Endodermal cell (in vitro differentiated cells): ENCODE measurements around the gene OR4D5. TPM values are rescaled to one million over a fixed set of nuclear protein-coding genes. Genes with fewer than 3 reads are reported as not detected.

Experiments
- DNase-seq: peaks from one replicate; pipeline ENCODE4 v3.0.0-alpha.2; 2017
- H3K27ac ChIP-seq: 2 replicates; pipeline ENCODE4 v1.5.1; 2013; ENCODE audit warnings: mild to moderate bottlenecking, low read depth, low read length, moderate library complexity
- H3K27me3 ChIP-seq: 2 replicates; pipeline ENCODE4 v1.6.1; 2013; ENCODE audit warnings: mild to moderate bottlenecking, low read length, moderate library complexity; ENCODE audit not compliant: insufficient read depth, control insufficient read depth, poor library complexity, severe bottlenecking
- H3K36me3 ChIP-seq: 2 replicates; pipeline ENCODE4 v1.7.0; 2013; ENCODE audit warnings: mild to moderate bottlenecking, low read length, moderate library complexity; ENCODE audit not compliant: control insufficient read depth, insufficient read depth
- H3K4me1 ChIP-seq: one replicate; pipeline ENCODE4 v1.7.0; 2013; ENCODE audit warnings: low read length; ENCODE audit not compliant: control insufficient read depth, insufficient read depth
- H3K4me3 ChIP-seq: 2 replicates; pipeline ENCODE4 v1.5.1; 2013; ENCODE audit warnings: mild to moderate bottlenecking, low read length, moderate library complexity
- H3K9ac ChIP-seq: 2 replicates; pipeline ENCODE4 v1.6.1; 2013; ENCODE audit warnings: mild to moderate bottlenecking, low read length, moderate library complexity; ENCODE audit not compliant: poor library complexity, severe bottlenecking; ENCODE audit errors: extremely low read depth
- H3K9me3 ChIP-seq: 2 replicates; pipeline ENCODE4 v1.6.1; 2013; ENCODE audit warnings: mild to moderate bottlenecking, low read length, moderate library complexity; ENCODE audit not compliant: control insufficient read depth
- H3K27ac Mint-ChIP-seq: 2 replicates; pipeline ENCODE4 v1.8.0; 2020; ENCODE audit warnings: mixed read lengths
- H3K27me3 Mint-ChIP-seq: 2 replicates; pipeline ENCODE4 v1.8.0; 2021; ENCODE audit warnings: mild to moderate bottlenecking, mixed read lengths; ENCODE audit not compliant: insufficient read depth
- H3K36me3 Mint-ChIP-seq: 2 replicates; pipeline ENCODE4 v1.8.0; 2020; ENCODE audit warnings: low read depth, mixed read lengths
- H3K4me1 Mint-ChIP-seq: 2 replicates; pipeline ENCODE4 v1.8.0; 2020; ENCODE audit warnings: mixed read lengths
- H3K4me3 Mint-ChIP-seq: 2 replicates; pipeline ENCODE4 v1.8.0; 2020; ENCODE audit warnings: mild to moderate bottlenecking, moderate library complexity, mixed read lengths
- H3K9me3 Mint-ChIP-seq: 2 replicates; pipeline ENCODE4 v1.8.0; 2020; ENCODE audit warnings: mild to moderate bottlenecking, mixed read lengths
- CTCF ChIP-seq: fragments of 200-600 bp; sonication (generic); conservative IDR thresholded peaks from 2 replicates; pipeline ENCODE4 v1.5.0; 2021; ENCODE audit warnings: antibody characterized with exemption, mild to moderate bottlenecking
- WGBS, 2 experiments: methylation state at CpG; one replicate each; pipeline versions ENCODE4 v1.1.5 to v1.1.7; 2013; ENCODE audit warnings: missing lambda C conversion rate in 2 of 2, mixed read lengths in 1 of 2; ENCODE audit not compliant: insufficient coverage in 1 of 2, insufficient read length in 1 of 2; 5-methylcytosine and 5-hydroxymethylcytosine counted together
- total RNA-seq, 2 donors: library from RNA; stranded (reverse); fragmentation: NEBNext Ultra II Directional in 1 of 2; extraction: Animal tissue kit (Norgen Biotek cat#: 25700) in 1 of 2; gene quantifications; 2 replicates in 1 of 2; 3 replicates in 1 of 2; pipeline ENCODE4 v1.2.1, GENCODE V29; 2021

Gene OR4D5
- total RNA-seq, 2 donors from 2014 or later = 0.24 TPM; not detected in 1

- no peaks in the 10 kb centered on the region for H3K4me1 ChIP-seq
- Mint-ChIP-seq H3K27me3 (no peaks in the 10 kb centered on the region), H3K9me3 (no peaks in the 10 kb centered on the region), H3K4me1 (peaks cover 18% of the 10 kb centered on the region), H3K4me3 (no peak overlapping the region), H3K36me3 (no peaks in the 10 kb centered on the region), H3K27ac (no peak overlapping the region)
- H3K27ac ChIP-seq = no peak overlapping the region
- H3K9ac ChIP-seq = no peak overlapping the region
- DNase-seq = no peak
- H3K4me3 ChIP-seq = no peak overlapping the region
- no peaks in the 10 kb centered on the region for H3K27me3 ChIP-seq
- H3K9me3 ChIP-seq = no peaks in the 10 kb centered on the region
- no peak for TF ChIP-seq CTCF
- no peaks in the 10 kb centered on the region for H3K36me3 ChIP-seq
- 89 to 94% methylated on average over 2 to 3 of the region's 3 CpGs for whole genome bisulfite sequencing, 2 experiments
Measured at GRCh38 chr11:123905826-123906225, 33.6 kb upstream of the OR4D5 start.

GRCh38 chr11:123920943-123921342, 18.5 kb upstream of the OR4D5 start:
- Mint-ChIP-seq H3K27ac (no peak overlapping the region), H3K9me3 (peaks cover under 1% of the 10 kb centered on the region), H3K36me3 (no peaks in the 10 kb centered on the region), H3K27me3 (no peaks in the 10 kb centered on the region), H3K4me1 (no peaks in the 10 kb centered on the region), H3K4me3 (no peak overlapping the region)
- no peak overlapping the region for H3K9ac ChIP-seq
- no peak overlapping the region for H3K27ac ChIP-seq
- no peak overlapping the region for H3K4me3 ChIP-seq
- no peaks in the 10 kb centered on the region for H3K9me3 ChIP-seq
- H3K4me1 ChIP-seq = no peaks in the 10 kb centered on the region
- no peaks in the 10 kb centered on the region for H3K27me3 ChIP-seq
- WGBS, 2 experiments = 95% methylated on average over 3 of the region's 3 CpGs; no CpG with 5 or more reads in 1 of the 2 experiments
- TF ChIP-seq CTCF = no peak
- no peaks in the 10 kb centered on the region for H3K36me3 ChIP-seq
- DNase-seq = no peak

GRCh38 chr11:123924027-123924426, 15.4 kb upstream of the OR4D5 start:
- Histone ChIP-seq H3K36me3 (no peaks in the 10 kb centered on the region), H3K27ac (no peak overlapping the region), H3K9ac (no peak overlapping the region), H3K27me3 (no peaks in the 10 kb centered on the region), H3K9me3 (no peaks in the 10 kb centered on the region), H3K4me3 (no peak overlapping the region), H3K4me1 (no peaks in the 10 kb centered on the region)
- no peak overlapping the region for H3K27ac Mint-ChIP-seq
- TF ChIP-seq CTCF = no peak
- H3K4me3 Mint-ChIP-seq = no peak overlapping the region
- WGBS, 2 experiments = no CpG with 5 or more reads among the region's 1 CpG
- H3K27me3 Mint-ChIP-seq = no peaks in the 10 kb centered on the region
- no peaks in the 10 kb centered on the region for H3K36me3 Mint-ChIP-seq
- DNase-seq = no peak
- H3K4me1 Mint-ChIP-seq = no peaks in the 10 kb centered on the region
- no peaks in the 10 kb centered on the region for H3K9me3 Mint-ChIP-seq
